HepG2 (cell line): ENCODE data around the gene SLC22A23. TPM values are rescaled to one million over a fixed set of nuclear protein-coding genes. Genes with fewer than 3 reads are reported as not detected.

Source experiments
- ERF ChIP-seq: IDR thresholded peaks from 2 replicates; pipeline ENCODE4 v1.6.1; 2018; ENCODE audit warnings: missing biosample characterization, missing genetic modification reagents
- HMG20A ChIP-seq: IDR thresholded peaks from 2 replicates; pipeline ENCODE4 v1.6.1; 2016; ENCODE audit warnings: borderline replicate concordance
- HOXA3 ChIP-seq: sonication (generic); formaldehyde crosslinking; IDR thresholded peaks from 2 replicates; pipeline ENCODE4 v1.5.0; 2020; ENCODE audit warnings: missing genetic modification reagents
- MBNL3 ChIP-seq: fragments of 250-450 bp; sonication (Bioruptor Pico); conservative IDR thresholded peaks from 2 replicates; pipeline ENCODE4 v1.8.0; 2022; ENCODE audit warnings: mild to moderate bottlenecking, inconsistent platforms
- NBN ChIP-seq: fragments of 450-650 bp; conservative IDR thresholded peaks from 2 replicates; pipeline ENCODE4 v1.6.1; 2017
- NCOA2 ChIP-seq: sonication (generic); formaldehyde crosslinking; IDR thresholded peaks from 2 replicates; pipeline ENCODE4 v1.8.0; 2022; ENCODE audit warnings: inconsistent platforms
- POLR2AphosphoS5 ChIP-seq: IDR thresholded peaks from 2 replicates; pipeline ENCODE4 v1.6.1; 2012; ENCODE audit warnings: low read depth, low read length
- TBX2 ChIP-seq: sonication (generic); formaldehyde crosslinking; IDR thresholded peaks from 2 replicates; pipeline ENCODE4 v1.5.0; 2020; ENCODE audit warnings: missing genetic modification reagents, mild to moderate bottlenecking, borderline replicate concordance
- ZIK1 ChIP-seq: sonication (generic); formaldehyde crosslinking; IDR thresholded peaks from 2 replicates; pipeline ENCODE4 v1.5.0; 2020; ENCODE audit warnings: mild to moderate bottlenecking, low read depth, missing genetic modification reagents, borderline replicate concordance
- ZNF232 ChIP-seq: sonication (generic); formaldehyde crosslinking; IDR thresholded peaks from 2 replicates; pipeline ENCODE4 v1.4.0; 2020; ENCODE audit warnings: missing genetic modification reagents, borderline replicate concordance
- ZNF34 ChIP-seq: sonication (generic); formaldehyde crosslinking; IDR thresholded peaks from 2 replicates; pipeline ENCODE4 v1.4.0; 2020; ENCODE audit warnings: mild to moderate bottlenecking, missing genetic modification reagents, borderline replicate concordance
- ZNF367 ChIP-seq: sonication (generic); formaldehyde crosslinking; IDR thresholded peaks from 2 replicates; pipeline ENCODE4 v1.4.0; 2020; ENCODE audit warnings: missing genetic modification reagents, borderline replicate concordance
- ZNF530 ChIP-seq: sonication (generic); formaldehyde crosslinking; IDR thresholded peaks from 2 replicates; pipeline ENCODE4 v1.5.0; 2020; ENCODE audit warnings: low read depth, mild to moderate bottlenecking, missing genetic modification reagents
- ZNF670 ChIP-seq: sonication (generic); formaldehyde crosslinking; IDR thresholded peaks from 2 replicates; pipeline ENCODE4 v1.8.0; 2022; ENCODE audit warnings: mild to moderate bottlenecking, missing genetic modification reagents, borderline replicate concordance
- polyA plus RNA-seq, 8 experiments: library from polyadenylated mRNA; depleted of rRNA in 3 of 8; stranded (reverse) in 7 of 8; unstranded in 1 of 8; fragments of >200 nt; fragmentation: Illumina TruSeq in 4 of 8; extraction: Trizol in 4 of 8; gene quantifications; 2 replicates each; pipeline versions ENCODE4 v1.2.1 to v1.2.3, GENCODE V29; 2011 to 2016; ENCODE audit warnings: low read depth in 4 of 8, missing spikeins in 1 of 8, mixed read lengths in 1 of 8; ENCODE audit not compliant: insufficient read depth in 1 of 8
- total RNA-seq, 5 experiments: library from RNA; depleted of rRNA; stranded (reverse); fragments of >200 nt; fragmentation: Illumina TruSeq; extraction: Trizol; gene quantifications; 2 replicates each; pipeline ENCODE4 v1.2.3, GENCODE V29; 2016; ENCODE audit warnings: low read depth in 1 of 5
- TF ChIP-seq, protein P1 (sequence below): sonication (generic); formaldehyde crosslinking; IDR thresholded peaks from 2 replicates; pipeline ENCODE4 v1.8.0; 2022; ENCODE audit warnings: mild to moderate bottlenecking, missing genetic modification reagents, borderline replicate concordance
- TF ChIP-seq, protein P2 (sequence below): sonication (generic); formaldehyde crosslinking; IDR thresholded peaks from 2 replicates; pipeline ENCODE4 v1.9.0; 2021; ENCODE audit warnings: missing genetic modification reagents, borderline replicate concordance
- TF ChIP-seq, protein P3 (sequence below): sonication (generic); formaldehyde crosslinking; IDR thresholded peaks from 2 replicates; pipeline ENCODE4 v1.9.0; 2022; ENCODE audit warnings: low read depth, missing genetic modification reagents
- TF ChIP-seq, protein P4 (sequence below): sonication (generic); formaldehyde crosslinking; IDR thresholded peaks from 2 replicates; pipeline ENCODE4 v1.8.1; 2022; ENCODE audit warnings: mild to moderate bottlenecking, missing genetic modification reagents
- TF ChIP-seq, protein P5 (sequence below): IDR thresholded peaks from 2 replicates; pipeline ENCODE4 v1.6.1; 2016

The SLC22A23 gene
- total and polyA plus RNA-seq, 2 of the 13 experiments (the other 11 are each of a cell fraction or from before 2014, with no cell fraction given) = 11.8 to 17.5 TPM

DNA sequence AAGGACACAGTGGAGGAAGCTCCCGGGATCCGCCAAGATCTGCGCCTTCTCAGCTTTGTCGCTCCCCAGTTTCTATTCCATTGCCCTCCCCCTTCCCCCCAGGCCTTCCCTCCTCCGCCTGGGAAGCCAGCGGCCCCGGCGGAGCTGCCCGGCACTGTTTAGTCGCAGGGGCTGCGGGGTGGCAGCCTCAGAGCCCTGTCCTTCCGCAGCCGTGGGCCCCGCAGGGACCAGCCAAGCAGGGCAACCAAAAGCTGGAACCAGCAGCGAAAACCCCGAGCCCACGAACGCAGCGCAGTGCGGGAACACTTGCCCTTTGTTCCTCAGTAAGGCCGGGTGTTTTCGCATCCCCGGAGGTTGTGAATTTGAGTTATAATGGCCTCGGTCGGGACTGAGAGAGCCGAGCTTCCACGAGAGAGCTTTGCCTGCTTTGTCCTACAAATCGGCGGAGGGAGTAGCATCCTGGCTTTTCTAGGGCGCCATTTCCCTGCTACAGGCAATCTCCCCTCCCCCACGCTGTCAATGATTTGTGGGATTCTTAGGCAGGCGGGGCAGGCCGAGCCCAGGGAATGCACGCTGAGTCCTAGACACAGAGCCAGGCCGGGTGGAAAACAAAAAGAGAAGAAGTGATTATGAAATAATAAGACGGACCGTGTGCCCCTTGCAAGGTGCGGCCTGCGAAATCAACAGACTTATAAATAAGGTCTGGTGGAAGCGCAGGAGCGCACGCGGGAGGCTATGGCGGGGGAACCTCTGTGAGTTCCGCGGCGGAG is 225.4 kb downstream of the SLC22A23 start (continued):
- peak; percentile 85 for TF ChIP-seq HOXA3 (CRISPR knock-in tag)
- TF ChIP-seq MBNL3 (CRISPR knock-in tag) = no peak
- no peak for TF ChIP-seq ZNF34 (CRISPR knock-in tag)
- TF ChIP-seq ERF (CRISPR knock-in tag) = peak; percentile 47; the same call in 1 of the 2 replicates
- no peak; the same call in 1 of the 2 replicates for TF ChIP-seq NCOA2 (CRISPR knock-in tag)
- TF ChIP-seq, protein P1, sequence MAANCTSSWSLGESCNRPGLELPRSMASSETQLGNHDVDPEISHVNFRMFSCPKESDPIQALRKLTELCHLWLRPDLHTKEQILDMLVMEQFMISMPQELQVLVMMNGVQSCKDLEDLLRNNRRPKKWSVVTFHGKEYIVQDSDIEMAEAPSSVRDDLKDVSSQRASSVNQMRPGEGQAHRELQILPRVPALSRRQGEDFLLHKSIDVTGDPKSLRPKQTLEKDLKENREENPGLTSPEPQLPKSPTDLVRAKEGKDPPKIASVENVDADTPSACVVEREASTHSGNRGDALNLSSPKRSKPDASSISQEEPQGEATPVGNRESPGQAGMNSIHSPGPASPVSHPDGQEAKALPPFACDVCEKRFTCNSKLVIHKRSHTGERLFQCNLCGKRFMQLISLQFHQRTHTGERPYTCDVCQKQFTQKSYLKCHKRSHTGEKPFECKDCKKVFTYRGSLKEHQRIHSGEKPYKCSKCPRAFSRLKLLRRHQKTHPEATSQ (CRISPR knock-in tag) = no peak
- TF ChIP-seq, protein P2, sequence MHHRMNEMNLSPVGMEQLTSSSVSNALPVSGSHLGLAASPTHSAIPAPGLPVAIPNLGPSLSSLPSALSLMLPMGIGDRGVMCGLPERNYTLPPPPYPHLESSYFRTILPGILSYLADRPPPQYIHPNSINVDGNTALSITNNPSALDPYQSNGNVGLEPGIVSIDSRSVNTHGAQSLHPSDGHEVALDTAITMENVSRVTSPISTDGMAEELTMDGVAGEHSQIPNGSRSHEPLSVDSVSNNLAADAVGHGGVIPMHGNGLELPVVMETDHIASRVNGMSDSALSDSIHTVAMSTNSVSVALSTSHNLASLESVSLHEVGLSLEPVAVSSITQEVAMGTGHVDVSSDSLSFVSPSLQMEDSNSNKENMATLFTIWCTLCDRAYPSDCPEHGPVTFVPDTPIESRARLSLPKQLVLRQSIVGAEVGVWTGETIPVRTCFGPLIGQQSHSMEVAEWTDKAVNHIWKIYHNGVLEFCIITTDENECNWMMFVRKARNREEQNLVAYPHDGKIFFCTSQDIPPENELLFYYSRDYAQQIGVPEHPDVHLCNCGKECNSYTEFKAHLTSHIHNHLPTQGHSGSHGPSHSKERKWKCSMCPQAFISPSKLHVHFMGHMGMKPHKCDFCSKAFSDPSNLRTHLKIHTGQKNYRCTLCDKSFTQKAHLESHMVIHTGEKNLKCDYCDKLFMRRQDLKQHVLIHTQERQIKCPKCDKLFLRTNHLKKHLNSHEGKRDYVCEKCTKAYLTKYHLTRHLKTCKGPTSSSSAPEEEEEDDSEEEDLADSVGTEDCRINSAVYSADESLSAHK (CRISPR knock-in tag) = no peak
- TF ChIP-seq ZNF670 (CRISPR knock-in tag) = peak; percentile 63; the same call in 1 of the 2 replicates
- 0 out of 2 replicates have a peak, but pooled peaks have one; percentile 25 for TF ChIP-seq POLR2AphosphoS5
- no peak for TF ChIP-seq ZIK1
- no peak for TF ChIP-seq ZNF367 (CRISPR knock-in tag)
- TF ChIP-seq HMG20A (CRISPR knock-in tag) = peak; percentile 14; the same call in 1 of the 2 replicates
- TF ChIP-seq ZNF530 (CRISPR knock-in tag) = no peak
- TF ChIP-seq, protein P3, sequence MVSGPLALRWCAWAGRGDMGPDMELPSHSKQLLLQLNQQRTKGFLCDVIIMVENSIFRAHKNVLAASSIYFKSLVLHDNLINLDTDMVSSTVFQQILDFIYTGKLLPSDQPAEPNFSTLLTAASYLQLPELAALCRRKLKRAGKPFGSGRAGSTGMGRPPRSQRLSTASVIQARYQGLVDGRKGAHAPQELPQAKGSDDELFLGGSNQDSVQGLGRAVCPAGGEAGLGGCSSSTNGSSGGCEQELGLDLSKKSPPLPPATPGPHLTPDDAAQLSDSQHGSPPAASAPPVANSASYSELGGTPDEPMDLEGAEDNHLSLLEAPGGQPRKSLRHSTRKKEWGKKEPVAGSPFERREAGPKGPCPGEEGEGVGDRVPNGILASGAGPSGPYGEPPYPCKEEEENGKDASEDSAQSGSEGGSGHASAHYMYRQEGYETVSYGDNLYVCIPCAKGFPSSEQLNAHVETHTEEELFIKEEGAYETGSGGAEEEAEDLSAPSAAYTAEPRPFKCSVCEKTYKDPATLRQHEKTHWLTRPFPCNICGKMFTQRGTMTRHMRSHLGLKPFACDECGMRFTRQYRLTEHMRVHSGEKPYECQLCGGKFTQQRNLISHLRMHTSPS = 0 out of 2 replicates have a peak, but pooled peaks have one; percentile 10
- TF ChIP-seq, protein P4, sequence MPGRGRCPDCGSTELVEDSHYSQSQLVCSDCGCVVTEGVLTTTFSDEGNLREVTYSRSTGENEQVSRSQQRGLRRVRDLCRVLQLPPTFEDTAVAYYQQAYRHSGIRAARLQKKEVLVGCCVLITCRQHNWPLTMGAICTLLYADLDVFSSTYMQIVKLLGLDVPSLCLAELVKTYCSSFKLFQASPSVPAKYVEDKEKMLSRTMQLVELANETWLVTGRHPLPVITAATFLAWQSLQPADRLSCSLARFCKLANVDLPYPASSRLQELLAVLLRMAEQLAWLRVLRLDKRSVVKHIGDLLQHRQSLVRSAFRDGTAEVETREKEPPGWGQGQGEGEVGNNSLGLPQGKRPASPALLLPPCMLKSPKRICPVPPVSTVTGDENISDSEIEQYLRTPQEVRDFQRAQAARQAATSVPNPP (CRISPR knock-in tag) = no peak
- TF ChIP-seq, protein P5, sequence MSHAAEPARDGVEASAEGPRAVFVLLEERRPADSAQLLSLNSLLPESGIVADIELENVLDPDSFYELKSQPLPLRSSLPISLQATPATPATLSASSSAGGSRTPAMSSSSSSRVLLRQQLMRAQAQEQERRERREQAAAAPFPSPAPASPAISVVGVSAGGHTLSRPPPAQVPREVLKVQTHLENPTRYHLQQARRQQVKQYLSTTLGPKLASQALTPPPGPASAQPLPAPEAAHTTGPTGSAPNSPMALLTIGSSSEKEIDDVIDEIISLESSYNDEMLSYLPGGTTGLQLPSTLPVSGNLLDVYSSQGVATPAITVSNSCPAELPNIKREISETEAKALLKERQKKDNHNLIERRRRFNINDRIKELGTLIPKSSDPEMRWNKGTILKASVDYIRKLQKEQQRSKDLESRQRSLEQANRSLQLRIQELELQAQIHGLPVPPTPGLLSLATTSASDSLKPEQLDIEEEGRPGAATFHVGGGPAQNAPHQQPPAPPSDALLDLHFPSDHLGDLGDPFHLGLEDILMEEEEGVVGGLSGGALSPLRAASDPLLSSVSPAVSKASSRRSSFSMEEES = peak; percentile 56; the same call in 1 of the 2 replicates
- peak; percentile 38; the same call in 1 of the 2 replicates for TF ChIP-seq ZNF232 (CRISPR knock-in tag)
- no peak for TF ChIP-seq NBN
- peak; percentile 66 for TF ChIP-seq TBX2 (CRISPR knock-in tag)
